ENCODE measurements around the gene RFC2. TPM values are rescaled to one million over a fixed set of nuclear protein-coding genes. Genes with fewer than 3 reads are reported as not detected.

Gene RFC2
- total and polyA plus RNA-seq, 5 donors = 8.9 to 11.5 (median 9.1) TPM

- H3K27ac ChIP-seq (ENCODE audit: low read length) = no peak overlapping the region
- ATAC-seq (no peak), DNase-seq (no peak)
- 82% methylated on average over 6 of the region's 6 CpGs for WGBS
- no peaks in the 10 kb centered on the region for H3K9me3 ChIP-seq (ENCODE audit: control insufficient read depth, low read length)
- H3K4me1 ChIP-seq (ENCODE audit: control insufficient read depth, insufficient read depth, low read length) = no peaks in the 10 kb centered on the region
- no peaks in the 10 kb centered on the region for H3K27me3 ChIP-seq (ENCODE audit: control insufficient read depth, insufficient read depth)
- no peak overlapping the region for H3K4me3 ChIP-seq (ENCODE audit: low read length)
- intact Hi-C loops (cut with DNase I) = no loop called here
Measured at GRCh38 chr7:74242122-74242443, 12.1 kb downstream of the RFC2 start.

GRCh38 chr7:74240482-74240881, 13.7 kb downstream of the RFC2 start:
- Histone ChIP-seq H3K27ac (ENCODE audit: low read length) (no peak overlapping the region), H3K9me3 (ENCODE audit: control insufficient read depth, low read length) (no peaks in the 10 kb centered on the region), H3K4me3 (ENCODE audit: low read length) (no peak overlapping the region), H3K4me1 (ENCODE audit: control insufficient read depth, insufficient read depth, low read length) (no peaks in the 10 kb centered on the region), H3K27me3 (ENCODE audit: control insufficient read depth, insufficient read depth) (no peaks in the 10 kb centered on the region)
- DNase-seq = peak in 1 of 3 donors; percentile 16
- no peak for ATAC-seq
- intact Hi-C loops (cut with DNase I) = no loop called here
- 96% methylated on average over 4 of the region's 4 CpGs for WGBS

- no peak overlapping the region for H3K4me3 ChIP-seq (ENCODE audit: low read length)
- 96% methylated on average over 3 of the region's 3 CpGs for WGBS
- intact Hi-C loops (cut with DNase I) = no loop called here
- no peaks in the 10 kb centered on the region for H3K9me3 ChIP-seq (ENCODE audit: control insufficient read depth, low read length)
- no peak overlapping the region for H3K27ac ChIP-seq (ENCODE audit: low read length)
- H3K4me1 ChIP-seq (ENCODE audit: control insufficient read depth, insufficient read depth, low read length) = no peaks in the 10 kb centered on the region
- ATAC-seq (no peak), DNase-seq (no peak)
- no peaks in the 10 kb centered on the region for H3K27me3 ChIP-seq (ENCODE audit: control insufficient read depth, insufficient read depth)
Measured at GRCh38 chr7:74236284-74236683, 17.9 kb downstream of the RFC2 start.

DNA sequence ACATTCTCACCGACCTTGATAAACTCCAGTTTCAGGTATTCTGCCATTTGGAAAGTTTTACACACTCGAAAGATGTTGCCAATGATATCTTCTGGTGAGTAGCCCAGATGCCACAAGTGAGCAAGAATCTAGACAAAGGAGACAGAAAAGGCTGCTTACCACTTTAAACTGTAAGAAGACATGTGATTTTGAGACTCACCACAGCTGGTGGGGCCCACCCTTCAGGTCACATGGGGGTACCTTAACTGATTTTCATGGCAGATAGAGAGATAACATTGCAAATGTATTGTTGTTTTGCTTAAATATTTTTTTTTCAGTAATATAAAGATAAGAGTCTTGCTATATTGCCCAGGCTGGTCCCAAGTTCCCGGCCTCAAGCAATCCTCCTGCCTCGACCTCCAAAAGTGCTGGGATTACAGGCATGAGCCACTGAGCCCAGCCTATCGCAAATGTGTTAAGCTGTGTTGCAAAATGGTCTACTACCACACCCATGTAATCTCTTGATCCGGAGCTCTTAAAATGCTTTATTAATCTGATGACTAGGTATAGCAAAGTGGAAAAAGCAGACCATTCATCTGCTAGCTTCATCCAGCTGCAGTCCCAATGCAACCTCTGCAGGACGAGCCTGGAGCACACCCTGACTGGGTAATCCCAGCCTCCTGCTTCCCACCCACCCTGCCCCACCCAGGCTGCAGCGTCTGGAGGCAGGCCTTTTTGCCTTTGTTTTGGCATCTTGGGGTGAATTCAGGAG, 18.5 kb downstream of the RFC2 start:
- intact Hi-C loops (cut with DNase I) = no loop called here
- Histone ChIP-seq H3K27me3 (ENCODE audit: control insufficient read depth, insufficient read depth) (no peaks in the 10 kb centered on the region), H3K4me1 (ENCODE audit: control insufficient read depth, insufficient read depth, low read length) (no peaks in the 10 kb centered on the region), H3K4me3 (ENCODE audit: low read length) (no peak overlapping the region), H3K9me3 (ENCODE audit: control insufficient read depth, low read length) (no peaks in the 10 kb centered on the region), H3K27ac (ENCODE audit: low read length) (no peak overlapping the region)
- peak in 1 of 3 donors; percentile 1 for DNase-seq
- ATAC-seq = no peak
- WGBS = 90% methylated on average over 8 of the region's 8 CpGs

- Histone ChIP-seq H3K4me1 (ENCODE audit: control insufficient read depth, insufficient read depth, low read length) (no peaks in the 10 kb centered on the region), H3K4me3 (ENCODE audit: low read length) (no peak overlapping the region), H3K27ac (ENCODE audit: low read length) (no peak overlapping the region), H3K27me3 (ENCODE audit: control insufficient read depth, insufficient read depth) (no peaks in the 10 kb centered on the region), H3K9me3 (ENCODE audit: control insufficient read depth, low read length) (no peaks in the 10 kb centered on the region)
- peak in 1 of 2 donors; percentile 35 for ATAC-seq
- 68% methylated on average over 13 of the region's 13 CpGs for WGBS
- intact Hi-C loops (cut with DNase I) = no loop called here
- DNase-seq = no peak
Measured at GRCh38 chr7:74233655-74234285, 20.4 kb downstream of the RFC2 start.

DNA sequence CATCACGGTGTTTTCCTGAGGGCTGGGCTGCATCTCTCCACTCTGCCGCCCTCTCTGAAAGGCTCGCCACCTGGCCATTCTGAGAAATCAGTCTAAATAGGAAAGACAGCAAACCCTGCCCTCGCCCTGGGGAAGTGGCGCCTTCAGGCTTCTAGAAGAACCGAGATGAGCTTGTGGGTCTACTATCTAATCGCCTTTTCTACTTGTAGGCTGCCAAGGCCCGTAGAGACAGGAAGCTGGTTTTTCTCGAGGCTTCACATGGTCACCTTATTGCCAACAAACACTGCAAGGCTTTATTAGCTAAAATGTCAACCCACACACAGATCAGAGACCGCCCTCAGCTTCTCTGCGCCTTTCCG, 23.0 kb downstream of the RFC2 start:
- DNase-seq (no peak), ATAC-seq (peak in 1 of 2 donors; percentile 13)
- 86% methylated on average over 12 of the region's 12 CpGs for whole genome bisulfite sequencing
- intact Hi-C loops (cut with DNase I) = no loop called here
- no peak overlapping the region for H3K27ac ChIP-seq (ENCODE audit: low read length)
- no peaks in the 10 kb centered on the region for H3K4me1 ChIP-seq (ENCODE audit: control insufficient read depth, insufficient read depth, low read length)
- H3K9me3 ChIP-seq (ENCODE audit: control insufficient read depth, low read length) = no peaks in the 10 kb centered on the region
- H3K27me3 ChIP-seq (ENCODE audit: control insufficient read depth, insufficient read depth) = no peaks in the 10 kb centered on the region
- H3K4me3 ChIP-seq (ENCODE audit: low read length) = no peak overlapping the region

DNA sequence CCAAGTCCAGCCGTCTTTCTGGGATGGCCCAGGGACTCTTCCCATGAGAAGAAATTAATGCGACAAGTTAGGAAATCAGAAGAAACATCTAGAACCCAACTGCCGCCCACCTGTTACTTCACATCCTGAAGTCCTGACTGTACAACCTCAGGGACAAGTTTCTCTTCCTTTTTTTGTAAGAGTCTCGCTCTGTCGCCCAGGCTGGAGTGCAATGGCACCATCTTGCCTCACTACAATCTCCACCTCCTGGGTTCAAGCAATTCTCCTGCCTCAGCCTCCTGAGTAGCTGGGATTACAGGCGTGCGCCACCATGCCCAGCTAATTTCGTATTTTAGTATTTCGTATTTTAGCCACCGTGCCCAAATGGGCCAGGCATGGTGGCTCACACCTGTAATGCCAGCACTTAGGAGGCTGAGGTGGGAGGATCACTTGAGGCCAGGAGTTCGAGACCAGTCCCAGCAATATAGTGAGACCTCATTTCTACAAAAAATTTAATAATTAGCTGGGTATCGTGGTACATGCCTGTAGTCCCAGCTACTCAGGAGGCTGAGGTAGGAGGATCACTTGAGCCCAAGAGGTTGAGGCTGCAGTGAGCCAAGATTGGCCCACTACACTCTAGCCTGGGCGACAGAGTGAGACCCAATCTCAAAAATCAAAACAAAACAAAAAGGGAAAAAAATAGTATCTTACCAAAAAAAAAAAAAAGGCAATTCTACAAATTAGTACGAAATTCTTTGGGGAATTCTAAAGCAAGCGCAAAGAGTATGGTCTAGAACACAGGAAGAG, 23.6 kb downstream of the RFC2 start:
- H3K4me1 ChIP-seq (ENCODE audit: control insufficient read depth, insufficient read depth, low read length) = no peaks in the 10 kb centered on the region
- WGBS = 92% methylated on average over 15 of the region's 15 CpGs
- intact Hi-C loops (cut with DNase I) = no loop called here
- no peak overlapping the region for H3K4me3 ChIP-seq (ENCODE audit: low read length)
- H3K27me3 ChIP-seq (ENCODE audit: control insufficient read depth, insufficient read depth) = no peaks in the 10 kb centered on the region
- DNase-seq = no peak
- ATAC-seq = no peak
- H3K9me3 ChIP-seq (ENCODE audit: control insufficient read depth, low read length) = no peaks in the 10 kb centered on the region
- no peak overlapping the region for H3K27ac ChIP-seq (ENCODE audit: low read length)

- H3K27me3 ChIP-seq (ENCODE audit: control insufficient read depth, insufficient read depth) = no peaks in the 10 kb centered on the region
- 93% methylated on average over 9 of the region's 9 CpGs for WGBS
- H3K9me3 ChIP-seq (ENCODE audit: control insufficient read depth, low read length) = no peaks in the 10 kb centered on the region
- intact Hi-C loops (cut with DNase I) = no loop called here
- ATAC-seq (no peak), DNase-seq (no peak)
- no peak overlapping the region for H3K27ac ChIP-seq (ENCODE audit: low read length)
- no peak overlapping the region for H3K4me3 ChIP-seq (ENCODE audit: low read length)
- no peaks in the 10 kb centered on the region for H3K4me1 ChIP-seq (ENCODE audit: control insufficient read depth, insufficient read depth, low read length)
Measured at GRCh38 chr7:74228951-74229900, 25.0 kb downstream of the RFC2 start.

- no peak overlapping the region for H3K4me3 ChIP-seq (ENCODE audit: low read length)
Measured at GRCh38 chr7:74226633-74227032, 27.6 kb downstream of the RFC2 start.

DNA sequence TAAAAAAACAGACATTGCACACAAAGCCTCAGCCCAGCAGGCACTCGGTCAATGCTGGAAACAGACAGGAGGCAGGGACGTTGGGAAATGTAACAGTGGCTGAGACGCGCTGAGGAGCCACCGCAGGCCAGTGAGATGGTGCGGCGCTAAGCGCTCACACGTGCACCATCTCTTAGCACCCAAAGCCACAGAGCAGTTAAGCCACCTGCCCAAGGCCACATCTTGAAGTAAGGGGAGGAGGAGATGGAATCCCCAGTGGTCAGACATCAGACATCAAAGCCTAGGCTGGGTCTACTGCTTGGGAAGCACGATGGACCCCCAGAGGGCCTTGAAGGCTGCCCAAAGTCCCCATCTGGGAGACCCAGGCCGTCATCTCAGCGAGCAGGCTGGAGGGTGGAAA, 28.8 kb downstream of the RFC2 start:
- H3K4me1 ChIP-seq (ENCODE audit: control insufficient read depth, insufficient read depth, low read length) = no peaks in the 10 kb centered on the region
- H3K27me3 ChIP-seq (ENCODE audit: control insufficient read depth, insufficient read depth) = no peaks in the 10 kb centered on the region
- DNase-seq (no peak), ATAC-seq (no peak)
- 87% methylated on average over 12 of the region's 12 CpGs for WGBS
- H3K9me3 ChIP-seq (ENCODE audit: control insufficient read depth, low read length) = no peaks in the 10 kb centered on the region
- intact Hi-C loops (cut with DNase I) = no loop called here
- H3K27ac ChIP-seq (ENCODE audit: low read length) = no peak overlapping the region
- no peak overlapping the region for H3K4me3 ChIP-seq (ENCODE audit: low read length)

More at GRCh38 chr7:74226633-74227032, 27.6 kb downstream of the RFC2 start:
- peak in 2 of 3 donors; percentile 55 to 67 for DNase-seq
- intact Hi-C loops (cut with DNase I) = no loop called here
- H3K27me3 ChIP-seq (ENCODE audit: control insufficient read depth, insufficient read depth) = no peaks in the 10 kb centered on the region
- WGBS = 82% methylated on average over 5 of the region's 5 CpGs
- no peaks in the 10 kb centered on the region for H3K4me1 ChIP-seq (ENCODE audit: control insufficient read depth, insufficient read depth, low read length)
- peak; percentile 37 to 55 for ATAC-seq
- no peaks in the 10 kb centered on the region for H3K9me3 ChIP-seq (ENCODE audit: control insufficient read depth, low read length)
- H3K27ac ChIP-seq (ENCODE audit: low read length) = no peak overlapping the region
